HEK293T (cell line): Measurements from ENCODE around the gene CHD6.

Experiments
- CTCF ChIA-PET: fragments of 350-600 bp; formaldehyde crosslinking; extraction: SDS; loops from one replicate; lab custom pipeline; 2021; ENCODE audit warnings: antibody characterized with exemption, inconsistent platforms; lab: Yijun Ruan, JAX
- POLR2A ChIA-PET: fragments of 350-600 bp; formaldehyde crosslinking; extraction: SDS; loops from one replicate; lab custom pipeline; 2020; ENCODE audit warnings: antibody characterized with exemption, inconsistent platforms; lab: Yijun Ruan, JAX
- DNase-seq: peaks from one replicate; pipeline ENCODE4 v3.0.0; 2012; ENCODE audit warnings: mixed read lengths; ENCODE audit errors: extremely low spot score
- ARNT ChIP-seq: fragments of 450-650 bp; IDR thresholded peaks from 2 replicates; pipeline ENCODE4 v1.6.1; 2017; ENCODE audit warnings: mild to moderate bottlenecking
- BHLHE40 ChIP-seq: fragments of 450-650 bp; IDR thresholded peaks from 2 replicates; pipeline ENCODE4 v1.6.1; 2016; ENCODE audit warnings: mild to moderate bottlenecking, moderate library complexity, borderline replicate concordance
- CTBP1 ChIP-seq: fragments of 450-650 bp; IDR thresholded peaks from 2 replicates; pipeline ENCODE4 v1.6.1; 2016; ENCODE audit warnings: borderline replicate concordance
- ELF4 ChIP-seq: fragments of 450-650 bp; IDR thresholded peaks from 2 replicates; pipeline ENCODE4 v1.6.1; 2017; ENCODE audit warnings: antibody characterized with exemption
- FOXA1 ChIP-seq: fragments of 450-650 bp; IDR thresholded peaks from 2 replicates; pipeline ENCODE4 v1.6.1; 2016; ENCODE audit warnings: mild to moderate bottlenecking
- FOXK2 ChIP-seq: fragments of 450-650 bp; IDR thresholded peaks from 2 replicates; pipeline ENCODE4 v1.6.1; 2016; ENCODE audit warnings: mild to moderate bottlenecking
- FOXM1 ChIP-seq: fragments of 450-650 bp; IDR thresholded peaks from 2 replicates; pipeline ENCODE4 v1.6.1; 2017; ENCODE audit warnings: mild to moderate bottlenecking, borderline replicate concordance
- HDGF ChIP-seq: fragments of 450-650 bp; IDR thresholded peaks from 2 replicates; pipeline ENCODE4 v1.6.1; 2017; ENCODE audit warnings: antibody characterized with exemption, borderline replicate concordance
- L3MBTL2 ChIP-seq: fragments of 450-650 bp; conservative IDR thresholded peaks from 2 replicates; pipeline ENCODE4 v1.6.1; 2016; ENCODE audit warnings: mild to moderate bottlenecking
- LEF1 ChIP-seq: fragments of 450-650 bp; IDR thresholded peaks from 2 replicates; pipeline ENCODE4 v1.6.1; 2017; ENCODE audit warnings: mild to moderate bottlenecking, borderline replicate concordance
- NFRKB ChIP-seq: fragments of 450-650 bp; IDR thresholded peaks from 2 replicates; pipeline ENCODE4 v1.6.1; 2016; ENCODE audit warnings: mild to moderate bottlenecking, moderate library complexity
- PKNOX1 ChIP-seq: fragments of 450-650 bp; IDR thresholded peaks from 2 replicates; pipeline ENCODE4 v1.6.1; 2016
- SP1 ChIP-seq: fragments of 450-650 bp; IDR thresholded peaks from 2 replicates; pipeline ENCODE4 v1.6.1; 2017
- SUZ12 ChIP-seq: fragments of 450-650 bp; IDR thresholded peaks from 2 replicates; pipeline ENCODE4 v1.6.1; 2016; ENCODE audit warnings: mild to moderate bottlenecking
- TARDBP ChIP-seq: fragments of 450-650 bp; IDR thresholded peaks from 2 replicates; pipeline ENCODE4 v1.6.1; 2016
- ZNF384 ChIP-seq: fragments of 450-650 bp; IDR thresholded peaks from 2 replicates; pipeline ENCODE4 v1.6.1; 2016

CHD6 gene

GRCh38 chr20:41560970-41561369, 57.2 kb downstream of the CHD6 start:
- TF ChIP-seq BHLHE40 (no peak), TARDBP (no peak), FOXM1 (no peak), ELF4 (no peak), L3MBTL2 (no peak), FOXK2 (no peak), FOXA1 (no peak), ARNT (no peak), PKNOX1 (no peak), NFRKB (no peak)
- no peak for DNase-seq
- ChIA-PET CTCF (no interaction called here), POLR2A (no interaction called here)

DNA sequence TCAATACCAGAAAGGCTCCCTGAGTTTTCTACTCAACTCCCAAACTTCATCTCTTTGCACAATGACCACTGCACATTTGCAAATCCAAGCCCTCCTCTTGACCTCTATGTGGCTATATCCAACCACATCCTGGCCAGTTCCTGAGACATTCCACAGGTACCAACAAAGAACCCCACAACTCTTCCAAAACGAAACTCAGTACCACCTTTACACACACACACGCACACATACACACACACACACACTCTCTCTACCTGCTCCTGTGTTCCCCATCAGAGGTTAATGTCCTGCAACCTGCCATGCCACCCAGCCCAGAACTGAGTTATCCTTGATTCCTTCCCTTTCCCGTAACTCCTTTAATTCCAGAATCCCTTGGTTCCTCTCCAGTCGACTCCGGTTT, 58.5 kb downstream of the CHD6 start:
- no peak for DNase-seq
- no peak for TF ChIP-seq BHLHE40
- TF ChIP-seq SUZ12: no peak
- TF ChIP-seq CTBP1: no peak
- TF ChIP-seq FOXA1: no peak
- TF ChIP-seq TARDBP: no peak
- TF ChIP-seq ELF4: no peak
- no peak for TF ChIP-seq ZNF384
- no peak for TF ChIP-seq L3MBTL2
- no peak for TF ChIP-seq NFRKB
- TF ChIP-seq FOXM1: no peak
- no peak for TF ChIP-seq HDGF
- no peak for TF ChIP-seq ARNT
- TF ChIP-seq LEF1: no peak
- TF ChIP-seq FOXK2: no peak
- TF ChIP-seq PKNOX1: no peak
- no peak for TF ChIP-seq SP1
- CTCF ChIA-PET: interaction anchor here (0.6 kb wide), 1 partner anchor 325 kb away, joined by 3 read pairs; no protein-coding TSS in a partner anchor
- POLR2A ChIA-PET: no interaction called here

GRCh38 chr20:41553142-41553879, 64.9 kb downstream of the CHD6 start:
- TF ChIP-seq BHLHE40 (no peak), LEF1 (no peak), ZNF384 (no peak), TARDBP (no peak), PKNOX1 (no peak), SUZ12 (no peak), NFRKB (no peak), ELF4 (no peak), ARNT (no peak), FOXM1 (no peak), FOXK2 (no peak), SP1 (no peak), CTBP1 (no peak), L3MBTL2 (no peak), FOXA1 (no peak), HDGF (no peak)
- no peak for DNase-seq
- ChIA-PET CTCF (no interaction called here), POLR2A (no interaction called here)

GRCh38 chr20:41552295-41553068, 65.7 kb downstream of the CHD6 start:
- TF ChIP-seq FOXK2 (no peak), BHLHE40 (no peak), LEF1 (no peak), NFRKB (no peak), SUZ12 (no peak)
- ChIA-PET POLR2A (no interaction called here), CTCF (no interaction called here)
- no peak for DNase-seq

DNA sequence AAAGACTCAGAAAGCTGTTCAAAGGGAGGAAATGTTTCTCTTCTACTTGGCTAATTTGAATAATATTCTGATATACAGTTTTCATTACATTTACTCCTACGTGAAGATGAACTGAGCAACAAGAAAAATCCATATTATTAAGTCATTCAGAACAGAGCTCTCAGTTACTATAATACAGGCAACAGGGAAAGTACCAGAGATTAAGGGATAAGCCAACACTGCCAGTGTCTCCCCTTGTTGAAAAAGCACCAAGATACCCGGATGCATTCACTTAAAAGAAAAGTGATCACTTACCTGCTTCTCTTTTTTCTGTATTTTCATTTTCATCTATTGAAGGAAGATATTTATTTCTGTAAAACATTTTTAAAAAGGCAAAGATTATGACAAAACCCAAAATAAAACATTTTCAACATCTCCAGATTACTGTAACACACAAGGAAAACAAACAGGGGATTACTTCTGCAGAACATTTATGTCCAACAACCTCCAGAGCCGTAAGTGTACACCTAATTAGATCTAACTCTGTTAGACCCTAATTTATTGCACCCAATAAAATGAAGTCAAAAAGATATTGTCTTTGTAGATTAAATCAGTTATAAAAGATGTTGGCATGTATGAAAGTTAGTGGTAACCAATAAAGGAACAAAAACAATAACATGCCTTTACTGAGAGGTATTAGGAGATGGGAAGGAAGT, 67.0 kb downstream of the CHD6 start:
- ChIA-PET CTCF (no interaction called here), POLR2A (no interaction called here)
- TF ChIP-seq TARDBP (no peak), ELF4 (no peak), BHLHE40 (no peak), CTBP1 (no peak), NFRKB (no peak), HDGF (no peak), SP1 (no peak)
- DNase-seq: no peak

DNA sequence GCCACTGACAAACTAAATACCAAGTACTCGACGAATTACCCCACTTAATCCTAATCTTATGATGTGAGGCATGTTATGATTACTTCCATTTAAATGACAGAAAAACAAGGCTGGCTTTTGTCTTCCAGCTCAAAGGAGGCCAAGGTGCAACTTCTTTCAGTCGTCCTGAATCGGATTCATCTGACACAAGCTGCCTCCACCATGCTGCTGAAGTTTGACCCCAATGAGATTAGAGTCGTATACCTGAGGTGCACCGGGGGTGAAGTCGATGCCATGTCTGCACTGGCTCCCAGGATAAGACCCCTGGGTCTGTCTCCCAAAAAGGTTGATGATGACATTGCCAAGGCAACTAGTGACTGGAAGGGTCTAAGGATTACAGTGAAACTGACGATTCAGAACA, 71.0 kb downstream of the CHD6 start:
- no peak for DNase-seq
- CTCF ChIA-PET: no interaction called here
- POLR2A ChIA-PET: no interaction called here
- TF ChIP-seq HDGF (no peak), SUZ12 (no peak), BHLHE40 (no peak), FOXA1 (no peak), LEF1 (no peak), ZNF384 (no peak), CTBP1 (no peak), ARNT (no peak), TARDBP (no peak), NFRKB (no peak), PKNOX1 (no peak), FOXK2 (no peak), SP1 (no peak), ELF4 (no peak), L3MBTL2 (no peak), FOXM1 (no peak)
